Stimulated activated CD4-positive, alpha-beta T cell treated with anti-CD3 and anti-CD28 coated beads, Interleukin-2, amount 100 ng/mL, for 24 hours (primary cell): ENCODE data around the gene PWWP2B.

Experiments
- DNase-seq, 2 donors: peaks; one replicate each; pipeline ENCODE4 v3.0.0-alpha.2; 2020

Gene PWWP2B

GRCh38 chr10:132408367-132408781, 11.4 kb downstream of the PWWP2B start:
- DNase-seq: no peak

- DNase-seq: no peak
These were observed 12.0 kb downstream of the PWWP2B start for GRCh38 chr10:132408823-132409666.

- DNase-seq: no peak
These were observed 12.6 kb downstream of the PWWP2B start for GRCh38 chr10:132409667-132410028.

GRCh38 chr10:132410056-132410778, 13.2 kb downstream of the PWWP2B start:
- no peak for DNase-seq

GRCh38 chr10:132410779-132411532, 14.0 kb downstream of the PWWP2B start:
- DNase-seq: no peak

- DNase-seq: no peak
These were observed 14.7 kb downstream of the PWWP2B start for GRCh38 chr10:132411561-132412253.

- DNase-seq: no peak
These were observed 15.6 kb downstream of the PWWP2B start for GRCh38 chr10:132412316-132413192.

GRCh38 chr10:132413226-132414205, 16.5 kb downstream of the PWWP2B start:
- DNase-seq: no peak

GRCh38 chr10:132414402-132415016, 17.5 kb downstream of the PWWP2B start:
- DNase-seq: no peak

- DNase-seq: no peak
These were observed 18.3 kb downstream of the PWWP2B start for GRCh38 chr10:132415255-132415654.

GRCh38 chr10:132415956-132416355, 19.0 kb downstream of the PWWP2B start:
- no peak for DNase-seq

GRCh38 chr10:132416566-132417256, 19.7 kb downstream of the PWWP2B start:
- no peak for DNase-seq

- no peak for DNase-seq
These were observed 20.4 kb downstream of the PWWP2B start for GRCh38 chr10:132417257-132417910.

- DNase-seq: no peak
These were observed 21.0 kb downstream of the PWWP2B start for GRCh38 chr10:132417957-132418441.

GRCh38 chr10:132418527-132419416, 21.8 kb downstream of the PWWP2B start:
- DNase-seq: no peak

- DNase-seq: no peak
These were observed 22.8 kb downstream of the PWWP2B start for GRCh38 chr10:132419538-132420468.
